ENCODE data around the gene RALGPS1. TPM values are rescaled to one million over a fixed set of nuclear protein-coding genes. Genes with fewer than 3 reads are reported as not detected.

The RALGPS1 gene
- total and polyA plus RNA-seq, 2 of the 13 experiments (the other 11 are each of a cell fraction or from before 2014, with no cell fraction given) = 3.7 to 6.5 TPM

- Histone ChIP-seq H3K4me3 (replicated peaks in 1 of 3; ENCODE audit: insufficient read depth in 1 of 3, low read depth in 2 of 3, low read length in 3 of 3) (no peak overlapping the region), H3K36me3 (replicated peaks in 1 of 2; ENCODE audit: control insufficient read depth in 1 of 2, insufficient read depth in 2 of 2, low read length in 2 of 2) (no peaks in the 10 kb centered on the region), H3K4me2 (ENCODE audit: low read depth, low read length) (no peak overlapping the region), H3K27ac (ENCODE audit: extremely low read length, insufficient read depth, low read length) (no peak overlapping the region), H2AFZ (ENCODE audit: low read length) (no peak overlapping the region), H3K4me1 (ENCODE audit: insufficient read depth, low read length) (peaks cover 30% of the 10 kb centered on the region), H3K27me3 (ENCODE audit: control insufficient read depth in 1 of 2, insufficient read depth in 2 of 2, low read length in 2 of 2) (peaks cover 0 to 2% of the 10 kb centered on the region in 2 experiments; a peak in 1 of 5 replicates), H3K9ac (ENCODE audit: insufficient read depth, low read depth, low read length) (no peak overlapping the region), H3K9me3 (ENCODE audit: low read length) (no peaks in the 10 kb centered on the region), H4K20me1 (ENCODE audit: insufficient read depth, low read length) (no peaks in the 10 kb centered on the region), H3K79me2 (ENCODE audit: insufficient read depth, low read length) (no peaks in the 10 kb centered on the region)
- FAIRE-seq = no peak
- DNase-seq (ENCODE audit: low spot score) = no peak
- ATAC-seq = peak; percentile 45
- TF ChIP-seq IKZF4 (CRISPR knock-in tag; IDR thresholded peaks at IDR 0.05; ENCODE audit: borderline replicate concordance, low read depth, not compliant biosample characterization) (no peak), ZNF746 (CRISPR knock-in tag; IDR thresholded peaks at IDR 0.05) (no peak), PAXIP1 (CRISPR knock-in tag; conservative IDR thresholded peaks at IDR 0.05) (no peak), ZNF556 (CRISPR knock-in tag; IDR thresholded peaks at IDR 0.05; ENCODE audit: borderline replicate concordance) (no peak), STAG1 (CRISPR knock-in tag; IDR thresholded peaks at IDR 0.05) (0 out of 2 replicates have a peak, but pooled peaks have one; percentile 16), CTCF (CRISPR knock-in tag; IDR thresholded peaks at IDR 0.05) (peak; percentile 24; the same call in 1 of the 2 replicates), GABPA (IDR thresholded peaks at IDR 0.05; ENCODE audit: low read depth, low read length) (no peak), GABPA (CRISPR knock-in tag; IDR thresholded peaks at IDR 0.05; ENCODE audit: low read depth) (no peak), RAD21 (CRISPR knock-in tag; IDR thresholded peaks at IDR 0.05) (0 out of 2 replicates have a peak, but pooled peaks have one; percentile 10), MAF1 (CRISPR knock-in tag; IDR thresholded peaks at IDR 0.05; ENCODE audit: borderline replicate concordance) (no peak)
- no TSS peak for BruUV-seq (replicated peaks)
- CTCF ChIA-PET (ENCODE audit: low intra/inter-chr PET ratio, low total read pairs) = no interaction called here
- POLR2A ChIA-PET = interaction anchor here (1.8 kb wide), 1 partner anchor 13 kb away, joined by 7 read pairs; no protein-coding TSS in a partner anchor
- 49% methylated on average over 18 of the region's 20 CpGs for WGBS (ENCODE audit: low lambda C conversion rate)
- in situ Hi-C loops (cut with HindIII; ENCODE audit: extremely low pct_ligation_motif_present, low pct_unique_long_range_greater_than_20kb) = loop anchor here (5.0 kb wide), 2 partner anchors 136 to 186 kb away; partner anchors contain the start of gene SLC2A8
- intact Hi-C loops (cut with micrococcal nuclease; ENCODE audit: unreplicated experiment) = loop anchor here (5.0 kb wide), 1 partner anchor 211 kb away; the partner anchor contains the start of gene ZNF79
These were observed 296.5 kb downstream of the RALGPS1 start for GRCh38 chr9:127210851-127211730.

All from HepG2 (cell line).